H1 (cell line): ENCODE data around the gene CSF3R. TPM values are rescaled to one million over a fixed set of nuclear protein-coding genes. Genes with fewer than 3 reads are reported as not detected.

Experiments used
- BACH1 ChIP-seq: IDR thresholded peaks from 2 replicates; pipeline ENCODE4 v1.6.1; 2012; ENCODE audit warnings: low read length, improper control_type of control experiment
- CHD1 ChIP-seq: IDR thresholded peaks from 2 replicates; pipeline ENCODE4 v1.6.1; 2012; ENCODE audit warnings: low read depth, low read length, improper control_type of control experiment
- SAP30 ChIP-seq: fragments of 300-600 bp; sonication (generic); IDR thresholded peaks from 2 replicates; pipeline ENCODE4 v1.7.1; 2012; ENCODE audit warnings: low read length, moderate library complexity, mild to moderate bottlenecking, inconsistent platforms; ENCODE audit not compliant: insufficient read depth, insufficient replicate concordance
- SIN3A ChIP-seq, 2 experiments: IDR thresholded peaks in 1 of 2; conservative IDR thresholded peaks in 1 of 2; 2 replicates each; pipeline ENCODE4 v1.6.1; 2011 to 2012; ENCODE audit warnings: low read length in 2 of 2, improper control_type of control experiment in 1 of 2, low read depth in 1 of 2, mild to moderate bottlenecking in 1 of 2
- TBP ChIP-seq: IDR thresholded peaks from 2 replicates; pipeline ENCODE4 v1.6.1; 2011; ENCODE audit warnings: low read depth, low read length, improper control_type of control experiment
- USF2 ChIP-seq: IDR thresholded peaks from 2 replicates; pipeline ENCODE4 v1.6.1; 2011; ENCODE audit warnings: low read length, improper control_type of control experiment
- polyA plus RNA-seq, 7 experiments: library from polyadenylated mRNA; depleted of rRNA in 3 of 7; stranded (reverse) in 5 of 7; unstranded in 2 of 7; fragments of >200 nt in 5 of 7; fragments of 200-250 nt in 2 of 7; gene quantifications; 1 replicate in 5 of 7; 2 replicates in 1 of 7; 4 replicates in 1 of 7; pipeline versions ENCODE4 v1.2.1 to v1.2.3, GENCODE V29; 2011 to 2013; ENCODE audit warnings: missing spikeins in 2 of 7, mixed read lengths in 2 of 7
- total RNA-seq: library from RNA; stranded (reverse); fragmentation: NEBNext Ultra II Directional; extraction: Animal tissue kit (Norgen Biotek cat#: 25700); gene quantifications from 2 replicates; pipeline ENCODE4 v1.2.1, GENCODE V29; 2021

The CSF3R gene
- total and polyA plus RNA-seq, 2 of the 8 experiments (the other 6 are each of a cell fraction or from before 2014, with no cell fraction given), result not detected

GRCh38 chr1:36481091-36481490 is 1.6 kb downstream of the CSF3R start (continued):
- no peak for TF ChIP-seq SAP30
- no peak for TF ChIP-seq USF2
- TF ChIP-seq CHD1, result no peak
- no peak for TF ChIP-seq BACH1
- TF ChIP-seq SIN3A (conservative IDR thresholded peaks at IDR 0.05 in 1 of 2, IDR thresholded peaks at IDR 0.05 in 1 of 2; ENCODE audit: low read depth in 1 of 2, low read length in 2 of 2), result no peak
- TF ChIP-seq TBP, result no peak
